Stimulated activated CD8-positive, alpha-beta memory T cell treated with anti-CD3 and anti-CD28 coated beads, Interleukin-7, amount 100 ng/mL, for 4 hours (primary cell): ENCODE measurements around the gene CEP128.

Source experiments
- DNase-seq, 2 donors: peaks; one replicate each; pipeline ENCODE4 v3.0.0-alpha.2; 2020; ENCODE audit warnings: low read depth in 2 of 2

Gene CEP128

DNA sequence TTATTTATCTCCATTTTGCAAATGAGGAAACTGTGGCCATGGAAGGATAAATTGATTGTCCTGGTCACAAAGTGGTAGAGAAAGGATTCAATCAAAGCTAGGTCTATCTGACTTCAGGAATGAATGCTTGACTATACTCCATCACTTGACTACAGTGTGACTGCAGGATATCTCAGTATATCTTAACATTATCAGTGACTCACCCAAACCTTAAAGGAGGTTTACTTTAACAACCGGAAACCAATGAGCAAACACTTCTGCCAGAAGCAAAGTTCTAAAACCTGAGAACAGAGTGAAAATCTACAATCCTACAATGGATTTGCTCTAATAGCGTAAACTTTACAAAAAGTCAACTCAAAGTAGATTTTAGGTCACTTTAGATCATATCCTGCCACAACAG is 277.0 kb downstream of the CEP128 start:
- no peak for DNase-seq

DNA sequence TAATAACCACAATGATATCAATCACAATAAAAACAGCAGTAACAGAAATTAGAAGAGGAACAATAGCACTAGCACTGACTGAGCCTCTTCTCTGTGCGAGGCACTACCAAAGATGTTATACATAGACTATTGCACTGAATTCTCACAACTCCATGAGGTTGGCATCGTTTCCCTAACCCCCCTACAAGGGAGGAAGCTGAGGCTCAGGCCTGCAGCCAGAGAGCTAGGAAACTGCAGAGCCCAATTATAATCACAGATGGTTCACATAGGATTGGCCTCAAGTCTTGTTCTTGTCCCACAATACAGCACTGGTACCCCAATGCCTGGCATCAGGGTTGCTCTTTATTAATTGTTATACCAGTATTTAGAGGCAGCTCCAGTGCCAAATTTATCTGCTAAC is 278.0 kb downstream of the CEP128 start:
- DNase-seq, result no peak

DNA sequence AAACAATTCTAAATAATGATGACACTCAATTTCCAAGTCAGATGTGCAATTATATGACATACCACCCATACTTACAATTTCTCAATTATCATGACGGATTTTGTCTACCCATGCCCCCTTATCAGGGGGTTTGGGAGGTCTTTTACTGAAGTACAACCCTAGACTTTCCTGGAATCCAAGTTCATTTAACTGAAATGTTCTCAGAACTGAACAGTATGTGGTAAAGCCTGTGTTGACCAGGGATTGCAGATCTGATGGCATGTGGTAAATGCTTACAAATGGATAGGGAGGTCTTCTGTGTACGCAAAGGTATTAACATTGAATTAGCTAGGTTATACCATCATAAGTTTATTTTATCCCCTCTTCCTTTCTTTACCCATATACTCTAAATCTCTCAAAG is 281.8 kb downstream of the CEP128 start:
- no peak for DNase-seq

DNA sequence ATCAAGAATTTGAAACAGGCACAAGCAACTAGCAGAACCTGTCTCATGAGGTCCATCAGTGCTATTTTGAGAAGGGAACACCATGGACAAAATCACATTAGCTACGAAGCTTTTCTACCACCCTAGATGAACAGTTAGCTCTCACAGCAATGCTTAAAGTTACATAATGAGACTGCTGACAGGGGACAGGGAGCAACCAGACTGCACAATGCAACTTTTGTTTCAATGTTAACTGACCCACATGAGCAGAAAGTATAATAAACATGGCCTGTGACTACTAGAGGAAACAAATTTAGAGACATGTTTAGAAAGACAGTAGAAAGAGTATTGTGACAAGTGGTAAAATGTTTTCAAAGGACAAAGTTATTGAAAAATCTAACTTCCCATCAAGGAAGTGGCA is 282.8 kb downstream of the CEP128 start:
- no peak for DNase-seq

DNA sequence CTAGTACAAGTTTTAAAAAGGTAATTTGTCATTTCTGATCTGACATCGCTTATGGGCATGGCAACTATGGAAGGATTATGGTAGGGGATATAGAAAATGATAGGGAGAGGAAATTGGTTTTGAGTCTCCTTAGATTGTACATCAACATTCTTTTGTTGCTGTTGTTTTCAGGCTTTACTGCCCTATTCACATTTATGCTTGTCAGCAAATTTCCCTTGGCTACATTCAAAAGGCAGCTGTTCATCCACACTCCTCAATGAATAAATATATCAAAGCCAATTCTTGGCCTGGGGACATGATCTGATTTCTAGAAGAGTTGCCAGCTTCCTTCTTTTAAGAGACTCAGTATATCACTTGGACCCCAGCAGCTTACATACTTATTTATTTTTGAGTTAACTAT is 283.4 kb downstream of the CEP128 start:
- no peak for DNase-seq

DNA sequence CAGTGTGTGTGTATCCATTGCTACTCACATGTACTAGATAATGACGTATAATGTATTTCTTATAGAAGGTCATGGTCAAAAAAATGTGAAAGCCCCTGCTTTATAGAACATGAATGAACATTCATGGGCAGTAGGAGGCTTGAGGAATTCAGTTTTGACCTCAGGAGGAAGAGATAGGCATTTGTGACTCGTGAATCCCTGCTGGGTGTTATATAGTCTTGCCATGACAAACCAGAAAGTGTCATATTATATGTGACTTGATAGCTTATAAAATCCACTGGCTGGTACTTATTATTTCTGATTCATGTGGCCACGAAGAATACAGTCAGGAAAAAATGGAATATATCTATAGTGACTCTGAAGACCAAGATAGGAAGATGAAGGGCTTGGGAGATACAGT is 287.6 kb downstream of the CEP128 start:
- no peak for DNase-seq

DNA sequence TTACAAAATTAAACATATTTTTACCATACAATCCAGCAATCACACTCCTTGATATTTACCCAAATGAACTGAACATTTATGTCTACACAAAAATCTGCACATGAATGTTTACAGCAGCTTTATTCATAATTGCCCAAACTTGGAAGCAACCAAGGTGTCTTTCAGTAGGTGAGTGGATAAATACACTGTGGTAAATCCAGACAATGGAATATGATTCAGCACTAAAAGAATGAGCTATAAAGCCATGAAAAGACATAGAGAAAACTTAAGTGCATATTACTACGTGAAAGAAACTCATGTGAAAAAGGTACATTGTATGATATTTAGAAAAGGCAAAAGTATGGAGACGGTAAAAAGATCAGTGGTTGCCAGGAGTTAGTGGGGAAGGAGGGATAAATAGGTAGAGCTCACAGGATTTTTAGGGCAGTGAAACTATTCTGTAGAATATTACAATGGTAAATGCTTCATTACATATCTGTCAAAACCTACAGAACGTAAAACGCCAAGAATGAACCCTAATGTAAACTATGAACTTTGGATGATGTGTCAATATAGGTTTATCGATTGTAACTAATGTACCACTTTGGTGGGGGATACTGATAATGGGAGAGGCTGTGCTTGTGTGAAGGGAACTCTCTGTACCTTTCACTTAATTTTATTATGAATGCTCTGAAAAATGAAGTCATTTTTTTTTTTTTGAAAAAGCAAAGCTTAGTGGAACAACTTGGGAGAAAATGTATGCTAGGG is 295.7 kb downstream of the CEP128 start:
- no peak for DNase-seq

DNA sequence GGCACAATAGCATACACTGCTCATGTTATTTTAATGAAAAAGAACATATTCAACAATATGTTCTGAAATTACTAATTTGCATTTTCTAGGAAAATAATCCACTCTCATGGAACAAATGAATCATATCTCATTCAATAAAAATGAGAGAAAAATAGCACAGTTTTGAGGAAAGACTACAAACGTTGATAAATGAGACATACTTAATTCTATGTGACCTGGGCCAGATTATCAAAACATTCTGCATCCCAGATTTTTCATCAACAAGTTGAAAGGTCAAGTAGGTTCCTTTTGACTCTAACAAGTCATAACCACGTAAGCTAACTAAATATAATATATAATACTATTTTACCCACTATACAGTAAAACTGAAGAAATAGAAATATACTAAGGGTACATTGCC is 296.7 kb downstream of the CEP128 start:
- no peak for DNase-seq

DNA sequence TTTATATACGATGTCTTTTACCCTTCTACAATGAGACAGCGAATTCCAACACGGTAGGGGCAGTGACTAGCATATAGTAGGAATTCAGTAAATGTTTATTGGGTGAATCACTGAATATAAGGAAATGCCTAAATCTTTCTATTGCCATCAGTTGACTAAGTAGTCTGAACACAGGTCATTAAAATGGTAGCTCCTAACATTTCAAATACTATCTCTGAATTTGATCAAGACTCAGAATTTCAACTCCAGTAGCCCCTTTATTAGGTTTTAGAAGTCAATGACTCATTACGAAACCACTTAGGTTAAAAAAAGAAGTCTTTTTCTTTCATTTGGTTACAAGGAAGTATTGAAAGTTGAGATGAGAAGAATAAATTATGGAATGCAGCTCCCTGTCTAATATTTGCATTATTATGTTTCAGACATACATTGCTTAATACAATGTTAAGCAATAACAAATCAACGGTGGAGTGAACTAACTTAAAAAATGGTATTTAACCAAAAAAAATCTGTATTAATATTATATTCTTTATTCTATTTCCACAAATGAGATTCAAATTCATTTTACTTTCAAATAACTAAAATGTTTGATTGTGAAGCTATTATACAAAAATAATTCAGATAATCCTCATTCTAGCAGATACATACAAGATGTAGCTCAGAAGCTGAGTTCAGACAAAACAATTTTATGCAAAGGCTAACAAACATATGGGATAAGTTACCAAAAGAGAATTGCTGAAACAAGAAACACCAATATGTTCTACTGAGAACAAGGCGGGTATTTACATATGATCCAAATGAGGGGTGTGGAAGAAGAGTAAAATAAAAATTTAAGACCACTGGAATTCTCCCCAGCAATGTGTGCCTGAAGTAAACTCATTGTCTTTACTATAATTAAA is 302.7 kb downstream of the CEP128 start:
- DNase-seq, result no peak

DNA sequence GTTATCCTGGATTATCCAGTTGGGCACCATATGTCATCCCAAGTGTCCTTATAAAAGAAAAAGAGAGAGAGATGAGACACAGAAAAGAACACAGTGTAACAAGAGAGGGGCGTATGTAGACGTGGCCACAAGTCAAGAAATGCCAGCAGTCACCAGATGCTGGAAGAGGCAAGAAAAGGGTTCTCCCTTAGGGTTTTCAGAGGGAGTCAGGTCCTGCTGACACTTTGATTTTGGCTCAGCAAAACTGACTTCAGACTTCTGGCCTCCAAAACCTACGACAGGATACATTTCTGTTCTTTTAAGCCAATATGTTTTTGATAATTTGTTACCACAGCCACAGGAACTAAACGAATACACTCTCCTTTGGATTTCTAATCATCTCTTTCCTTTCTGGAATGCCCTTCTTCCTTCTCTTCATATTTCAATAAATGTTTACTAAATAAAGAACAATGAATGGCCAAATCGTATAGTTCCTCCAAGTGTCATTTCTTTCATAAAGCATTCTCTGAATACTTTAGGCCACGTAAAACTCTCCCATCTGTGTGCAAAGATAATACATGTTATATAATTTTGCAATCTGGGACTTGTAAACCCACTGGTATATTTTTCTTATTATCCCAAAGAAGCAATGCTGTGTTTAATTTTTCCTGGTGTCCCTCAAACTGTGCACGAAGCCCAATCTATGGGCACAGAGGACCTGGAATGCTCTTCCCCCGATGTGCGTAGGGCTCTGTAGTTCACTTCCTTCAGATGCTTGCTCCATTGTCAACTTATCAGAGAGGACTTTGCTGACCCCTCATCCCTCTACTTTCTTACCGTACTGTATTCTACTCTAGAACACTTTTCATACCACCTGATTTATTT is 303.6 kb downstream of the CEP128 start:
- no peak for DNase-seq

DNA sequence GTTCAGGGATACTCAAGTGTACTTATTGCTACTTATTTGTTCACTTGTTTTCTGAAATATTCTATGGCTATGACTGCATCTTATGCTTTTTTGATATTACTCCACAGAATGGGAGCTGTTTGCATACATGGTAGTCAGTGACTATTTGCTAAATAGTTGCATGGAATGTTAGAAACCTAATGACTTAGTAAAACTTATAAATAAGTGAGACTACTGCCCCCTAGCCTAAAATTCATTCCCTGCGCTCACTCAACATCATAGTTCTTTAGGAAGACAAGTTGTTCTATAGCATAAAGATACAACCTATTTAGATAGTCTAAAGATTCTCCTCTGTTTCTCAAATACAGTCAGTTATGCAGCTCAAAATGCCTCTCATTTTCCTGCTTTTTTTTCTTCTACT is 305.5 kb downstream of the CEP128 start:
- no peak for DNase-seq

DNA sequence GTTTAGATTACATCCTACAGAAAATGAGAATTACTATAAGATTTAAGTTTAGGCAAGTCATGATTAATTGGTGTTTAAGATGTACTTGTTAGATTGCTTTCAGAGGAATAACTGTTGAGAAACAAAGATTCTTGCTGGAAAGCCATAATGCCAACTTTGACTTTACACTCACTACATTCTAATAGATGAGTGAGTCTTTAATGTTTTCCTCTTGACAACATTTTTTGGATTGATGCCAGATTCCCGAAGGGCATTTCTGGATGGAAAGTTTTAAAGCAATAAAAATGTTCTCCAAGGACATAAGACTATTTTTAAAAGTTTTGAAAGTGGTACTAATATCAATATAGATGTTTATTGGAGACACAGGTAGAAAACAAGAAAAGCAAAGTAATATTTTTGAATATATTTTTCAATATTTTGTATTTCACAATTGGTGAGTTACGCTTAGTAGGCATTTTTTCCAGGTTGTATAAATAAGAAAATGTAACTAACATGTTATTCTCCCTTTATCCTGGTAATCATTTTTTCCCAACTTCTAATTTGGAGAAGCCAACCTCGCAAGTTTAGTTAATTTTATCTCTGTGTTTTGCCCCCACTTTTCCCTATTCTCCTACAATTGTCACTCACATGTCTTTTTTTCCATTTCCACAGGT is 307.3 kb downstream of the CEP128 start:
- no peak for DNase-seq

DNA sequence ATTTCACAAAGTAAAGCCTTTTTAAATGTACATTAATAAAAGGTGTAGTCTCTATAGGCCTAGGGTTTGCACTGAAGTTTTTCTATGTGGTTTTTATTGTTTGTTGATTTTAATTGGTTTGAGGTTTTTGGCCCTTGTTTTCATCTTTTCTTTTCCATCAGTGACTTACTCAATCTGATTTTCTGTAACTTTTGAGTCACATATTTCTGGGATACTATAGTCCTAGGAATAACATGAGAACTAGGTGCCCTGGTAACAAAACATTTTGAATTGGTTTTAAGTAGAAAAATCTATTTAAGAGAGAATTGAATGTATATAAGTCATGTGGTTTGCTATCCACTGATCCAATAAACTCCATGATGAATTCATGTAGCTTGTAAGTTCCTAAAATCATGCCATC is 311.9 kb downstream of the CEP128 start:
- no peak for DNase-seq

DNA sequence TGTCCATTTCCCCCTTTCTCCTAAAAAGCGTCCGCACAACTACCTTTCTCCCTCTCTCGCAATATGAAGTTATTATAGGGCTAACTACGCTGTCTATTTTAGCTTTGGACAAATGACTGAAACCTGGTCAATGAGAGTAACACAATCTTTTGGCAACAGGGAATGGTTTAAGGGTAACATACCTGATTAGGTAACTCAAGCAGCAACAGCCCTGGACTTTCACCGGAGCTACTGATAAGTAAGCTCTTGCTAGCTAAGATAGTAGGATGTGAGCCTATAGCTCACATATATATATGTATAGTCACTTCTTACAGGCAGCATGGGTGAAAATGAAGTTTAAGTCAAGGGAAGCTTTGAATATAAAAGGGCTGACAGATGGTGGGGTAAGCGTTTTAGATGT is 313.0 kb downstream of the CEP128 start:
- DNase-seq, result no peak

DNA sequence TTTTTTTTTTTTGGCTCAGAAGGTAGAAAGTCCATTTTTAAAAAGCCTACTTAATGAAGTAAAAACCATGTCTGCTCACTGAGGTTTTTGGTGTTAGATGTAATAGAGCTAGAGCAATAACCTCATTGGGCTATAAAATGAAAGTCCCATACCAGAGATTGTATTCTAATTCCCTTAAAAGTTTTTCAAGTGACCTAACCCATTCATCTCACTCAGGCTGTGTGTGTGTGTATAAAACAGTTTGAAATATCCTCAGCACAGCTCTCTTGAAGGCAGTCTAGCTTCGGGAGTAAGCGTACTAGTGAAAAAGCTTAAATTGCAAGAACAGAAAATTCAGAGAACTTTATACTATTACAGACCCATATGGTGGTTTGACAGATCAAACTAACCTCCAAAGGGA is 313.8 kb downstream of the CEP128 start:
- no peak for DNase-seq

DNA sequence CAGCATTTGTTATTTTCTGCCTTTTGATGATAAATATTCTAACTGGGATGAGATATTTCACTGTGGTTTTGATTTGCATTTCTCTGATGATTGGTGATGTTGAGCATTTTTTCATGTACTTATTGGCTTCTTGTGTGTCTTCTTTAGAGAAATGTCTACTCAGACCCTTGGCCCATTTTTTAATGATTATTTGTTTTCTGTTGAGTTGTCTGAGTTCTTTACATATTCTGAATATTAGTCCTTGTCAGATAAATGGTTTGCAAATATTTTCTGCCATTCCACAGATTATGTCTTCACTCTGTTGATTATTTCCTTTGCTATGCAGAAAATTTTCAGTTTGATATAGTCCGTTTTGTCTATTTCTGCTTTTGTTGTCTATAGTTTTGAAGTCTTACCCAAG is 317.0 kb downstream of the CEP128 start:
- DNase-seq, result no peak

DNA sequence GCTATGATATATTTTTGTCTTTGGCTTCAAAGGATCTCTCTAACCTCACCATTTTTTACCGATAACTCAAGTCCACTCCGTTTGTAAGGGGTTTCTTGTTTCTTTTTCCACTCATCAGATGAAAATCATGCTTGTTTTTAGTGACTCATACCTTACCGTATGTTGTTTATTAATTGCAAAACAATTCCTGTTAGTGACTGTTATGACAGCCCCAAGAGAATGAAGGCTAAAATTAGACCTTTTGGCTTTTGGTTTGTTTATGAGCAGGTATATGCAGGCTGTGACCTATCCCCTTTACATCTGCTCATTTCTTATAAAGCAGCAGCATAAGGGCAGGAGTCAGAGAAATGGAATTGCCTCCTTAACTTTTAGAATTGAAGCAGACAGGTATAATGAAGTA is 319.8 kb downstream of the CEP128 start:
- no peak for DNase-seq

DNA sequence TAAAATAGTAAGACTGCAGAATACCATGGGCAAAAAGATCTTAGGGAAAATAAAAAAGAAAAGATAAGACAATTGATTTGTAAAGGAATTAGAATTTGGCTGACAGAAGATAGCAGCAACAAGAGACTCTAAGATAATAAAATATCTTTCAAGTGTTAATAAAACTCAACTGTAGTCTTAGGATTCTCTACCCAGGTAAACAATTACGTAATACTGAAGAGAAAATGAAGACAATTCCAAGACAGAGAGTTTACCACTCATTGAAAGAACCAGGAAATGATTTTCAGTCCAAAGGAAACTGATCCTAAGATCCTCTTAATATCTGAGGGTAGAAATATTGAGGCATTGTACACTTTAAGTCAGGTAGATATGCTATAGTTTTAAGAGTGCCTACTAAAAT is 321.1 kb downstream of the CEP128 start:
- no peak for DNase-seq

DNA sequence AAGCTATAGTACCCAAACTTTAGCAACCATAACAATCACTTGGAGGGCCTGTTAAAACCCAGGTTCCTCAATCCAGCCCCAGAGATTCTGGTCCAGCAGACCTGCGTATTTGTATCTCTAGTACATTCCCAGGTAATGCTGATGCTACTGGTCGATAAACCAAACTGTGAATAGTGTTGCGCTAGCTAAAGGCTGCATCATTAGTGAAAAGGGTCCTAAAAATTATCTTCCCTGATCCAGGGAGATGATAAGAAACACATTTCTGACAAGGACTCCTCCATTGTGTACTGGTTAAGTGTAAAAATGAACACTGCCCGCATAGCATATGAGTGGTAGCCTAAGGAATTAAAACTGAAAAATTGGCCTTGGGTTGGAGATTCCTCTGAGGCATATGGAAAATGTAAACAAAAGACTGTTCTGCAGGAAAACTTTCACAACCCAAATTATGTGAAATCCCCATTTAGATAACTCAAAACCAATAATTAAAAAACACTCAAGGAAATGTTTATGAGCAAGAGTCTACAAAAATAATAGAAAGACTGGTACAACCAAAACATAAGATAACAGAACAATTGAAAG is 322.7 kb downstream of the CEP128 start:
- no peak for DNase-seq

DNA sequence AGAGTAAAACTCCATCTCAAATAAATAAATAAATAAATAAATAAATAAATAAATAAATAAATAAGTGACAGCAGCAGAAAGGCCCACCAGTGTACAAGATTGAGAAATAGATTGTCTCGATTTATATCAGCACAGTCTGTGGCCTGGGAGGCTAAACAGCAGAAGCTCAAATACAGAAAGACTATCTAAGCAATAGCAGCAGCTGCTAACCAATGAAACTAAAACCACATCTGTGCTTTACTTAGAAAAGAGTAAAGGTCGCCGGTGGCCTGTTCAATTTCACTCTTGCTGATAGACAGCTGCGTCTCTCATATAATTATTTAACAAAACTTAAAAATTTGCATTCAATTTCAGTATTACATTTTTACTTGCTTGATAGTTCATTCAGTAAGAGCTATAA is 325.7 kb downstream of the CEP128 start:
- no peak for DNase-seq

DNA sequence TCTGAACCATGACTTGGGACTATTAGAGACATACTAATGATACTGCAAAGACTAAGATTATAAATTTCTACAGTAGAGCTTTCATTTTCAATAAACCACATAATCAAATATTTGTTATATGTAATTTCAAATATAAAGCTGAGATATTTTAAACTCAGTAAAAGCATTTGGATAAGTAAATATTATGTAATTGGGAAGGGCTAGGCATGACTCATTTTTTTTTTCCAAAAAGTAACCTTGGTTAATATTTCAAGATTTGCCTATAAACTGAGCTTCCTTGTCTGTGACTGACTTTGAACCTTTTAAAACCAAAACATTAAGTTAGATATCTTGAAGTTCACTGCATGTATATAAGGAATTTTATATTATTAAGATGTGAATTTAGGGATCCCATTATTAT is 332.5 kb downstream of the CEP128 start:
- DNase-seq, result no peak
